ENCODE results near the gene FGF4. TPM values are rescaled to one million over a fixed set of nuclear protein-coding genes. Genes with fewer than 3 reads are reported as not detected.

Gene FGF4
- total RNA-seq, 1 experiment from 2014 or later: not detected

GRCh38 chr11:69801513-69802335, 26.6 kb upstream of the FGF4 start:
- H3K4me3 Mint-ChIP-seq (ENCODE audit: low read depth, unreplicated experiment): no peak overlapping the region
- intact Hi-C loops (cut with micrococcal nuclease; ENCODE audit: unreplicated experiment): no loop called here
- no peaks in the 10 kb centered on the region for H3K4me1 Mint-ChIP-seq (ENCODE audit: low read depth, unreplicated experiment)
- H3K27ac Mint-ChIP-seq (ENCODE audit: unreplicated experiment): no peak overlapping the region
- peaks cover 1% of the 10 kb centered on the region for H3K27me3 Mint-ChIP-seq (ENCODE audit: unreplicated experiment)
- CTCF ChIA-PET: no interaction called here
- BruUV-seq (replicated peaks): no TSS peak
- no peaks in the 10 kb centered on the region for H3K9me3 Mint-ChIP-seq (ENCODE audit: low read depth, unreplicated experiment)
- TF ChIP-seq, protein P1, sequence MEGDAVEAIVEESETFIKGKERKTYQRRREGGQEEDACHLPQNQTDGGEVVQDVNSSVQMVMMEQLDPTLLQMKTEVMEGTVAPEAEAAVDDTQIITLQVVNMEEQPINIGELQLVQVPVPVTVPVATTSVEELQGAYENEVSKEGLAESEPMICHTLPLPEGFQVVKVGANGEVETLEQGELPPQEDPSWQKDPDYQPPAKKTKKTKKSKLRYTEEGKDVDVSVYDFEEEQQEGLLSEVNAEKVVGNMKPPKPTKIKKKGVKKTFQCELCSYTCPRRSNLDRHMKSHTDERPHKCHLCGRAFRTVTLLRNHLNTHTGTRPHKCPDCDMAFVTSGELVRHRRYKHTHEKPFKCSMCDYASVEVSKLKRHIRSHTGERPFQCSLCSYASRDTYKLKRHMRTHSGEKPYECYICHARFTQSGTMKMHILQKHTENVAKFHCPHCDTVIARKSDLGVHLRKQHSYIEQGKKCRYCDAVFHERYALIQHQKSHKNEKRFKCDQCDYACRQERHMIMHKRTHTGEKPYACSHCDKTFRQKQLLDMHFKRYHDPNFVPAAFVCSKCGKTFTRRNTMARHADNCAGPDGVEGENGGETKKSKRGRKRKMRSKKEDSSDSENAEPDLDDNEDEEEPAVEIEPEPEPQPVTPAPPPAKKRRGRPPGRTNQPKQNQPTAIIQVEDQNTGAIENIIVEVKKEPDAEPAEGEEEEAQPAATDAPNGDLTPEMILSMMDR (IDR thresholded peaks at IDR 0.05; ENCODE audit: unreplicated experiment): peak; percentile 87
- DNase-seq: peak; percentile 55
- H3K36me3 Mint-ChIP-seq (ENCODE audit: insufficient read depth, unreplicated experiment): peaks cover 7% of the 10 kb centered on the region

DNA sequence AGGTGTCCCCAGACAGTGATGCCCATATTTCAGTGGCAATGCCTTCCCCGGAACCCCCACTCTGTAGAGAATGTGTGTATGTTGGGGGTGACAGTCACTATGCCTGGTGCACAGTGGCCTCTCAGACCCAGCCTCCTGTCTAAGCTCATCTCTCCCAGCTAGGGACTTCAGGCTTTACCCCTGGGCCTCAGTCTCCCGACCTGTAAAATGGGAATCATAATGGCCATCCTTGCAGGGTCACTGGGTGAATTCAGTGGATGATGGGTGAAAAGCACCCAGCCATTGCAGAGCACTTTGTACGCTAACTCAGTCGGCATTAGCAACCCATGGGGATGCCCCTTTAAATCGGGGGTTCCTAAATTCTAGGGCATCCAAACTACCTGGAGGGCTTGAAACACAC, 25.1 kb upstream of the FGF4 start:
- peaks cover 7% of the 10 kb centered on the region for H3K36me3 Mint-ChIP-seq (ENCODE audit: insufficient read depth, unreplicated experiment)
- no peaks in the 10 kb centered on the region for H3K4me1 Mint-ChIP-seq (ENCODE audit: low read depth, unreplicated experiment)
- TF ChIP-seq, protein P1 (IDR thresholded peaks at IDR 0.05; ENCODE audit: unreplicated experiment): no peak
- no peaks in the 10 kb centered on the region for H3K9me3 Mint-ChIP-seq (ENCODE audit: low read depth, unreplicated experiment)
- DNase-seq: no peak
- BruUV-seq (replicated peaks): no TSS peak
- no peaks in the 10 kb centered on the region for H3K27me3 Mint-ChIP-seq (ENCODE audit: unreplicated experiment)
- CTCF ChIA-PET: no interaction called here
- no peak overlapping the region for H3K27ac Mint-ChIP-seq (ENCODE audit: unreplicated experiment)
- intact Hi-C loops (cut with micrococcal nuclease; ENCODE audit: unreplicated experiment): no loop called here
- no peak overlapping the region for H3K4me3 Mint-ChIP-seq (ENCODE audit: low read depth, unreplicated experiment)

DNA sequence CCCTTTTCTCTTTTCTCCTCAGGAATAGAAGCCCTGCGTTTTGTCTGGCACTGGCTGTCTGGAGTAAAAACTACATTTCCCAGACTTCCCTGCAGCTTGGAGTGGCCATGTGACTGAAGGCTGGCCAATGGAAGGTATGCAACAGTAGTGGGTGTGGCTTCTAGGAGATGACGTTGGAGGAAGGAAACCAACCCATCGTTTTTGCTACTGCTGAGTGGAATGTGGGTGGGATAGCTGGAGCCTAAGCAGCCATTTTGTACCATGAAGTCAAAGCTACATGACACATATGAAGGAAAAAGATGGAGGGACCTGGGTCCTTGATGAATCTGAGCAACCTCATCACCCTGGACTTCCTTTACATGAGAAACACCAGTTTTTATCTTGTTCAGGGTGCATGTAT, 24.4 kb upstream of the FGF4 start:
- Mint-ChIP-seq H3K36me3 (ENCODE audit: insufficient read depth, unreplicated experiment) (peaks cover 7% of the 10 kb centered on the region), H3K4me3 (ENCODE audit: low read depth, unreplicated experiment) (no peak overlapping the region), H3K4me1 (ENCODE audit: low read depth, unreplicated experiment) (no peaks in the 10 kb centered on the region), H3K9me3 (ENCODE audit: low read depth, unreplicated experiment) (no peaks in the 10 kb centered on the region), H3K27me3 (ENCODE audit: unreplicated experiment) (no peaks in the 10 kb centered on the region), H3K27ac (ENCODE audit: unreplicated experiment) (no peak overlapping the region)
- TF ChIP-seq, protein P1 (IDR thresholded peaks at IDR 0.05; ENCODE audit: unreplicated experiment): no peak
- intact Hi-C loops (cut with micrococcal nuclease; ENCODE audit: unreplicated experiment): no loop called here
- CTCF ChIA-PET: interaction anchor here (0.6 kb wide), 1 partner anchor 57 kb away, joined by 3 read pairs; no protein-coding TSS in a partner anchor
- no TSS peak for BruUV-seq (replicated peaks)
- DNase-seq: peak; percentile 24

DNA sequence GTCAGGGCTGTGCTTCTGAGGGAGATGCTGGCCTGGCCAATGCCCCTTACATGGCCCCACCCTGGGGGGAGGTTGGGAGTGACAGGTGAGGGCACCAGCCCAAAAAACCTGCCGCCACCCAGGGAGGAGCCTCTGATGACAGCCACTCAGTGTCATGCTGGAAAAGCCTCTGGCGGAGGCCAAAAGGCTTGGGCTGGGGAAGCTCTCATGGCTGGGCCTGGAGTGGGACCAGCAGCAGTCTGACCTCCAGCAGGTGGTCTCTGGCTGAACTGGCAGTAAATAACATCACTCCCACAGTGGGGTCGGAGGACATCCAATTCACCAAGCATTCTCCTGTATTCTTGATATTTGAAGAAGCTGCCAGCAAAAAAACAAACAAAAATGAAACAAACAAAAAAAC, 24.0 kb upstream of the FGF4 start:
- intact Hi-C loops (cut with micrococcal nuclease; ENCODE audit: unreplicated experiment): no loop called here
- Mint-ChIP-seq H3K36me3 (ENCODE audit: insufficient read depth, unreplicated experiment) (peaks cover 3% of the 10 kb centered on the region), H3K27ac (ENCODE audit: unreplicated experiment) (no peak overlapping the region), H3K4me3 (ENCODE audit: low read depth, unreplicated experiment) (no peak overlapping the region), H3K9me3 (ENCODE audit: low read depth, unreplicated experiment) (no peaks in the 10 kb centered on the region), H3K27me3 (ENCODE audit: unreplicated experiment) (no peaks in the 10 kb centered on the region), H3K4me1 (ENCODE audit: low read depth, unreplicated experiment) (no peaks in the 10 kb centered on the region)
- no TSS peak for BruUV-seq (replicated peaks)
- no peak for DNase-seq
- CTCF ChIA-PET: interaction anchor here (0.6 kb wide), 1 partner anchor 58 kb away, joined by 3 read pairs; no protein-coding TSS in a partner anchor
- TF ChIP-seq, protein P1 (IDR thresholded peaks at IDR 0.05; ENCODE audit: unreplicated experiment): no peak
